B cell (primary cell): Measurements from ENCODE around the gene HDAC7. TPM values are rescaled to one million over a fixed set of nuclear protein-coding genes. Genes with fewer than 3 reads are reported as not detected.

ENCODE experiments used
- ATAC-seq: fragments of 200-7000 bp; cut with Tn5 transposase; one replicate; pipeline ENCODE4 v1.10.0; 2021; ENCODE audit warnings: low read depth, mild to moderate bottlenecking, moderate number of reproducible peaks, moderate library complexity
- CTCF ChIA-PET: fragments of 350-600 bp; sonication (Branson Sonifier 250); formaldehyde crosslinking; loops from one replicate; lab custom pipeline; 2021; ENCODE audit warnings: antibody characterized with exemption, inconsistent platforms; lab: Charles Lee
- POLR2A ChIA-PET: fragments of 350-600 bp; sonication (Branson Sonifier 250); formaldehyde crosslinking; loops from one replicate; lab custom pipeline; 2021; ENCODE audit warnings: antibody characterized with exemption; lab: Charles Lee
- DNase-seq: peaks from one replicate; pipeline ENCODE4 v3.0.0; 2013
- H2AFZ ChIP-seq: 2 replicates; pipeline ENCODE4 v1.6.1; 2012; ENCODE audit warnings: mild to moderate bottlenecking, low read depth, low read length; ENCODE audit not compliant: insufficient read depth, poor library complexity, severe bottlenecking
- H3K27ac ChIP-seq, 2 donors: 1 replicate in 1 of 2; 2 replicates in 1 of 2; pipeline ENCODE4 v1.5.1; 2012 to 2013; ENCODE audit warnings: low read length in 2 of 2, mild to moderate bottlenecking in 2 of 2, moderate library complexity in 1 of 2
- H3K27me3 ChIP-seq, 4 experiments: fragments of 200-600 bp in 1 of 4; sonication (generic) in 1 of 4; replicated peaks in 1 of 4; 1 replicate in 2 of 4; 2 replicates in 2 of 4; pipeline versions ENCODE4 v1.6.1 to v1.7.0; 2013 to 2016; ENCODE audit warnings: low read length in 3 of 4, mild to moderate bottlenecking in 2 of 4, mixed read lengths in 1 of 4, moderate library complexity in 1 of 4; ENCODE audit not compliant: insufficient read depth in 4 of 4, control insufficient read depth in 3 of 4; ENCODE audit errors: control extremely low read depth in 1 of 4
- H3K36me3 ChIP-seq, 2 experiments: replicated peaks in 1 of 2; 1 replicate in 1 of 2; 2 replicates in 1 of 2; pipeline versions ENCODE4 v1.6.1 to v1.7.1; 2013; ENCODE audit warnings: low read length in 1 of 2; ENCODE audit not compliant: insufficient read depth in 2 of 2, control insufficient read depth in 1 of 2; ENCODE audit errors: control extremely low read depth in 1 of 2, extremely low read depth in 1 of 2
- H3K4me1 ChIP-seq, 2 donors: fragments of 200-600 bp in 1 of 2; sonication (generic) in 1 of 2; 1 replicate in 1 of 2; 2 replicates in 1 of 2; pipeline versions ENCODE4 v1.5.1 to v1.6.1; 2013 to 2017; ENCODE audit warnings: low read length in 2 of 2; ENCODE audit not compliant: control insufficient read depth in 2 of 2, insufficient read depth in 2 of 2
- H3K4me2 ChIP-seq: replicated peaks from 2 replicates; pipeline ENCODE3; 2012; ENCODE audit warnings: mild to moderate bottlenecking, low read depth, low read length; ENCODE audit not compliant: poor library complexity, severe bottlenecking
- H3K4me3 ChIP-seq, 5 experiments: fragments of 200-600 bp in 1 of 5; sonication (generic) in 1 of 5; 1 replicate in 3 of 5; 2 replicates in 2 of 5; pipeline versions ENCODE4 v1.5.1 to v1.7.0; 2011 to 2016; ENCODE audit warnings: low read length in 4 of 5, mild to moderate bottlenecking in 4 of 5, low read depth in 2 of 5, control low read depth in 1 of 5, moderate library complexity in 1 of 5; ENCODE audit not compliant: insufficient read depth in 1 of 5; ENCODE audit errors: control extremely low read depth in 1 of 5, extremely low read depth in 1 of 5
- H3K79me2 ChIP-seq: fragments of 200-600 bp; sonication (generic); one replicate; pipeline ENCODE4 v1.6.0; 2016; ENCODE audit warnings: low read length; ENCODE audit not compliant: control insufficient read depth, insufficient read depth
- H3K9ac ChIP-seq: fragments of 200-600 bp; sonication (generic); 2 replicates; pipeline ENCODE4 v1.6.1; 2017; ENCODE audit warnings: mild to moderate bottlenecking, low read length, moderate library complexity
- H3K9me3 ChIP-seq, 3 donors: one replicate each; pipeline versions ENCODE4 v1.6.1 to v1.7.1; 2013; ENCODE audit warnings: low read length in 2 of 3; ENCODE audit not compliant: control insufficient read depth in 2 of 3, insufficient read depth in 1 of 3; ENCODE audit errors: control extremely low read depth in 1 of 3
- H4K20me1 ChIP-seq: 2 replicates; pipeline ENCODE4 v1.6.0; 2012; ENCODE audit warnings: mild to moderate bottlenecking, low read length; ENCODE audit not compliant: insufficient read depth, control insufficient read depth, poor library complexity, severe bottlenecking
- H3K27ac Mint-ChIP-seq: one replicate; pipeline ENCODE4 v1.8.0; 2021; ENCODE audit warnings: mixed read lengths
- H3K27me3 Mint-ChIP-seq: one replicate; pipeline ENCODE4 v1.8.0; 2021; ENCODE audit warnings: mixed read lengths
- H3K4me1 Mint-ChIP-seq: one replicate; pipeline ENCODE4 v1.8.0; 2021; ENCODE audit warnings: mixed read lengths
- H3K4me3 Mint-ChIP-seq: one replicate; pipeline ENCODE4 v1.8.0; 2021; ENCODE audit warnings: mixed read lengths
- H3K9me3 Mint-ChIP-seq: one replicate; pipeline ENCODE4 v1.8.0; 2022; ENCODE audit warnings: mixed read lengths; ENCODE audit not compliant: insufficient read depth
- EZH2 ChIP-seq: IDR thresholded peaks from 2 replicates; pipeline ENCODE4 v1.6.1; 2012; ENCODE audit warnings: borderline replicate concordance, low read depth, mild to moderate bottlenecking, moderate library complexity, low read length; ENCODE audit not compliant: insufficient read depth, poor library complexity, severe bottlenecking
- WGBS: methylation state at CpG from one replicate; pipeline ENCODE4 v1.1.5; 2013; ENCODE audit warnings: missing lambda C conversion rate; ENCODE audit not compliant: insufficient coverage; 5-methylcytosine and 5-hydroxymethylcytosine counted together
- intact Hi-C: fragments of 100-400 bp; cut with micrococcal nuclease; formaldehyde crosslinking; loops from one replicate; pipeline ENCODE4 v1.10.0; 2022
- polyA plus RNA-seq: library from polyadenylated mRNA; depleted of rRNA; stranded (reverse); fragments of >200 nt; gene quantifications from 2 replicates; pipeline ENCODE4 v1.2.3, GENCODE V29; 2012
- total RNA-seq, 2 donors: library from RNA; stranded (reverse); fragments of 120-200 nt in 1 of 2; gene quantifications; 1 replicate in 1 of 2; 2 replicates in 1 of 2; pipeline versions ENCODE4 v1.2.3 to v1.2.4, GENCODE V29; 2013 to 2022
- TF ChIP-seq, protein P1 (sequence below): fragments of 200-600 bp; IDR thresholded peaks from one replicate; pipeline ENCODE4 v1.8.0; 2022; ENCODE audit warnings: antibody characterized with exemption, mild to moderate bottlenecking

HDAC7 gene
- total and polyA plus RNA-seq, 2 donors (not counting 1 experiment from before 2014, with no cell fraction given): 87.2 to 178 TPM

DNA sequence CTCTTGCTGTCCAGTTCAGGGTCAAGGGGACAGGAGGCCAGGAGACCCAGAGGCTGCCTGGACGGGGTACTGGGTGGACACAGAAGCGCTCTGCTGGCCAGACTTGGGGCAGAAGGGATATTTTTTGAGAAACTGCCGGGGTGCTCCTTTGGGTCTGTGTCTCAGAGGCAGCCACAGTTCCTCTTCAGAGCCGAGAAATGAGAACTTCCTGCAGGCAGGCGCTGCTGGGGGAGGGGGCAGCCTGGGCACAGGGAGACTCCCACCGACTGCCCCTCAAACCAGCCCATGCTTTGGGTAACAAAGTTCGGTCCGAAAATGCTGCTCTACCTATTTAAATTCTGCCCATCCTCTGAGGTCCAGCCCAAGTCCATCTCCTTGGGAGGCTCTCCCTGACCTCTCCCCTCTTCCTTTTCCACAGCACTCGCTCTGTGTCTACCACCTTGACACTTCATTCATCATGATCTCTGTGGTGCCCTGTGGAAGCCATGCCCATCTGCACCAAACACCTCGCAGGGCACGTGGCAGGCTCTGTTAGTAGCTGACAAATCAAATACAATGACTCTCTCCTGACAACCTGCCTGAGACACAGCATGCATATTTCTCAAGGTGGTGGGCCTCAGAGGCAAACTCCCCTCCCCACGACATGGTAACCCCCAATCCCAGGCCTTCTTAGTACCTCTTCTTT lies 16.4 kb downstream of the HDAC7 start:
- Histone ChIP-seq H3K4me1 (peaks cover 48 to 77% of the 10 kb centered on the region in 2 donors), H3K36me3 (peaks cover 0 to 33% of the 10 kb centered on the region in 2 experiments), H3K4me2 (peak overlapping the region; percentile 65), H3K27ac (peak overlapping the region; percentile 14 to 50), H2AFZ (peak overlapping the region; percentile 39), H3K4me3 (peak overlapping the region in 1 of 5 experiments; percentile 8), H3K27me3 (no peaks in the 10 kb centered on the region), H4K20me1 (peaks cover 48% of the 10 kb centered on the region), H3K9ac (peak overlapping the region; percentile 13), H3K9me3 (no peaks in the 10 kb centered on the region), H3K79me2 (peaks cover 98% of the 10 kb centered on the region)
- H3K4me1 Mint-ChIP-seq: peaks cover 77% of the 10 kb centered on the region
- no peak for ATAC-seq
- H3K27me3 Mint-ChIP-seq: no peaks in the 10 kb centered on the region
- TF ChIP-seq EZH2: no peak
- TF ChIP-seq, protein P1, sequence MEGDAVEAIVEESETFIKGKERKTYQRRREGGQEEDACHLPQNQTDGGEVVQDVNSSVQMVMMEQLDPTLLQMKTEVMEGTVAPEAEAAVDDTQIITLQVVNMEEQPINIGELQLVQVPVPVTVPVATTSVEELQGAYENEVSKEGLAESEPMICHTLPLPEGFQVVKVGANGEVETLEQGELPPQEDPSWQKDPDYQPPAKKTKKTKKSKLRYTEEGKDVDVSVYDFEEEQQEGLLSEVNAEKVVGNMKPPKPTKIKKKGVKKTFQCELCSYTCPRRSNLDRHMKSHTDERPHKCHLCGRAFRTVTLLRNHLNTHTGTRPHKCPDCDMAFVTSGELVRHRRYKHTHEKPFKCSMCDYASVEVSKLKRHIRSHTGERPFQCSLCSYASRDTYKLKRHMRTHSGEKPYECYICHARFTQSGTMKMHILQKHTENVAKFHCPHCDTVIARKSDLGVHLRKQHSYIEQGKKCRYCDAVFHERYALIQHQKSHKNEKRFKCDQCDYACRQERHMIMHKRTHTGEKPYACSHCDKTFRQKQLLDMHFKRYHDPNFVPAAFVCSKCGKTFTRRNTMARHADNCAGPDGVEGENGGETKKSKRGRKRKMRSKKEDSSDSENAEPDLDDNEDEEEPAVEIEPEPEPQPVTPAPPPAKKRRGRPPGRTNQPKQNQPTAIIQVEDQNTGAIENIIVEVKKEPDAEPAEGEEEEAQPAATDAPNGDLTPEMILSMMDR: no peak
- CTCF ChIA-PET: interaction anchor here (1.2 to 38.8 kb wide), 4 partner anchors 10 to 31 kb away, joined by 5 to 1203 read pairs (median 48); partner anchors contain the start of gene HDAC7
- intact Hi-C loops: no loop called here
- WGBS: 20% methylated on average over 12 of the region's 12 CpGs
- POLR2A ChIA-PET: interaction anchor here (1.3 kb wide), 1 partner anchor 30 kb away, joined by 3 read pairs; no protein-coding TSS in a partner anchor
- H3K4me3 Mint-ChIP-seq: peak overlapping the region; percentile 70
- no peaks in the 10 kb centered on the region for H3K9me3 Mint-ChIP-seq
- H3K27ac Mint-ChIP-seq: peak overlapping the region; percentile 84
- peak; percentile 47 for DNase-seq

DNA sequence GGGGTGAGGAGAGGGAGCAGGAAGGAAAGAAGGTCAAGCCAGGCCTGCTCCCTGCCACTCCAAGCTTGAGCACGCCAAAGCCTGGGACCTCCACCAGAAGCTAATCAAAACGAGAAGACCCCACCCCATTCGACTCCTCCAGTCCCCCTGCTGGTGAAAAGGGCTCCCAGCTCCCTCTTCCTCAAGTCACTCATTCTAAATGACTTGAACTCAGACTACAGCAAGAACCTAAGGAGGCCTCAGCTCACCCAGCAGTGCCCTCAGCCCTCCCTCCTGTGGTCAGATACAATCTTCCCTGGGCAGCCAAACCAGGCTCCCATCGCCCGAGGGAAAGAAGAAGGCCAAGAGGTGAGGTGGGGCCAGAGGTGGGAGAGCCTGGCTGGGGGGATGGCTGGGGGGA lies 17.4 kb downstream of the HDAC7 start:
- Mint-ChIP-seq H3K4me3 (peak overlapping the region; percentile 59), H3K4me1 (peaks cover 69% of the 10 kb centered on the region), H3K27me3 (no peaks in the 10 kb centered on the region), H3K27ac (peak overlapping the region; percentile 84), H3K9me3 (no peaks in the 10 kb centered on the region)
- no peaks in the 10 kb centered on the region for H3K27me3 ChIP-seq
- H3K4me3 ChIP-seq: no peak overlapping the region
- H4K20me1 ChIP-seq: peaks cover 58% of the 10 kb centered on the region
- H3K4me2 ChIP-seq: peak overlapping the region; percentile 65
- no peaks in the 10 kb centered on the region for H3K9me3 ChIP-seq
- no peak overlapping the region for H3K9ac ChIP-seq
- ATAC-seq: no peak
- CTCF ChIA-PET: interaction anchor here (0.9 to 38.8 kb wide), 9 partner anchors 11 to 90 kb away, joined by 3 to 1203 read pairs (median 3); partner anchors contain the start of gene HDAC7
- no peak for TF ChIP-seq EZH2
- TF ChIP-seq, protein P1: peak; percentile 49
- DNase-seq: no peak
- peaks cover 38 to 70% of the 10 kb centered on the region in 2 donors for H3K4me1 ChIP-seq
- peaks cover 96% of the 10 kb centered on the region for H3K79me2 ChIP-seq
- H3K27ac ChIP-seq: peak overlapping the region in 1 of 2 donors; percentile 50
- 27% methylated on average over 5 of the region's 5 CpGs for WGBS
- POLR2A ChIA-PET: interaction anchor here (0.9 to 1.3 kb wide), 4 partner anchors 11 to 32 kb away, joined by 3 to 6 read pairs (median 3); no protein-coding TSS in a partner anchor
- intact Hi-C loops: no loop called here
- peaks cover 0 to 41% of the 10 kb centered on the region in 2 experiments for H3K36me3 ChIP-seq
- H2AFZ ChIP-seq: no peak overlapping the region
